M059J (cell line): ENCODE results near the gene RRAS2. TPM values are rescaled to one million over a fixed set of nuclear protein-coding genes. Genes with fewer than 3 reads are reported as not detected.
"Not testable (repeated sequence)": the region's sequence is repeated elsewhere in the genome, so short reads cannot be mapped to it uniquely, and the experiment has no call there.

Experiments
- DNase-seq: peaks from one replicate; pipeline ENCODE4 v3.0.0-alpha.2; 2012; ENCODE audit warnings: low read depth
- total RNA-seq: library from RNA; depleted of rRNA; stranded (reverse); fragments of >200 nt; shearing (Covaris generic); gene quantifications from 2 replicates; pipeline ENCODE4 v1.2.3, GENCODE V29; 2014

The RRAS2 gene
- total RNA-seq, 1 experiment from 2014 or later, result 143 TPM

DNA sequence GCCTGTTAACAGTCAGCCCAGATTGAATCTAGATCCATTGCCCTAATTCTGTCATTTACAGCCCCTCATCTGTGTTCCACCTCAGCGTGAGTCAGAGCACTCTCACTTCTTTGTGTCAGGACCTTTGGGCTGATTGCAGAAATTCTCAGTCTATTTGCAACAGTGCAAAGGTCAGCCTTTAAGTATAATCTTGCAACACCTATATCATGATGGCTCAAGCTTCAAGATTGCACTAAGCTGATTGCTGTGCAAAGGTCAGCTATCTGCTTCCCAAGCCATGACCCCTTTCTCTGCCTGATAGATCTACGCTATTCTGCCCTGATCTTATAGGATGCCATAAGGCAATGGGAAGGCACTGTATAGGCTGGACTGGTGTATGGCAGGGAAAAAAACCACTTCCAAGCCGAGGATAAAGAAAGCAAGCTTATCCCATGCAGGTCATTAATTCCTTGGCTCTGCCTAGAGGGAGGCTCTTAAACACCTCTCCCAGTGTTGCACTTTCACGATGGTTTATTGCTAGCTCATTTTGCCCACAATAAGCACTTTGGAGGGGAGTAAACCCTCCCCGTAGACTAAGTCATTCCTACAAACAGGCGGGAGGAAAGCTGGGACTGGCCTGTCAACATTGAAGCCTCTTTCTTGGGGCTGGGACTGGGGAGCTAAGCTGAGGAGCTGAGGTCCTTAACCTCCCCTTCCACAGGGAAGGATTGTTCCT, 100.6 kb downstream of the RRAS2 start:
- DNase-seq, result peak; percentile 67

DNA sequence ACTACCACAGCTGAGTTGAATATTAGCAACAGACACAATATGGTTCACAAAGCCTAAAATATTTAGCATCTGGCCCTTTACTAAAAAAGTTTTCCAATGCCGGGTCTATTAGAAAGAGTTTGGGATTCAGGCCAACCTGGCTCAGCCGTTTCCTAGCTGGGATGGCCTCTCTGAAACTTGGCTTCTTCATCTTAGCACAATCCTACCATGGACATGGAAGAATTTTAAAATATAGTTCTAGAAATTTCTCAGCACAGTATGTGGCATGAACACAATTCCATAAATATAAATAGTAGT, 103.8 kb downstream of the RRAS2 start:
- no peak for DNase-seq

DNA sequence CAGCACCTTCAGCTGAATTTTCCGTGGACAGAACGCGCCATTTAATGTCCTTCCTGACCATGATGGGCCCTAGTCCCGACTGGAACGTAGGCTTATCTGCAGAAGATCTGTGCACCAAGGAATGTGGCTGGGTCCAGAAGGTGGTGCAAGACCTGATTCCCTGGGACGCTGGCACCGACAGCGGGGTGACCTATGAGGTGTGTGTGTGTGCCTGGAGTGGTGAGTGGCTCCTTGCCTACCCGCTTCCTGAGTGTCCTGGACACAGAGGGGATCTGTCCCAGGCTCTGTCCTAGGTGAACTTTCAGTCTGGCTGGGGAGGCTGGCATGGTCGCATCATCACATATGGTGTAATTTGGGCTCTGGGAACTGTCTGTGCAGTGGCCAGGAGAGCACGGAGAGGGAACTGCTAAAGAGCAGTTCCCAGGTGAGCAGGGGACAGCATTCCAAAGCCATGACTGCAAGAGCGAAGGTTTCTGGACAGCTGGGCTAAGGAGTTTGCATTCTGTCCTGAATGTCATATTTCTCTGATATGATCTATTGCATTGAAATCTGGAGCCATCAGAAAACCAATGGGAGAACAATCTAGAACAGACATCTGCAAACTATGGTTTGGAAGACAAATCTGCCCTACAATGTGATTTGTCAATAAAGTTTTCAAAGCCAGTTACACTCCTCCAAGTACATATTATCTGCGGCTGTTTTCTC, 104.3 kb downstream of the RRAS2 start:
- DNase-seq, result no peak

DNA sequence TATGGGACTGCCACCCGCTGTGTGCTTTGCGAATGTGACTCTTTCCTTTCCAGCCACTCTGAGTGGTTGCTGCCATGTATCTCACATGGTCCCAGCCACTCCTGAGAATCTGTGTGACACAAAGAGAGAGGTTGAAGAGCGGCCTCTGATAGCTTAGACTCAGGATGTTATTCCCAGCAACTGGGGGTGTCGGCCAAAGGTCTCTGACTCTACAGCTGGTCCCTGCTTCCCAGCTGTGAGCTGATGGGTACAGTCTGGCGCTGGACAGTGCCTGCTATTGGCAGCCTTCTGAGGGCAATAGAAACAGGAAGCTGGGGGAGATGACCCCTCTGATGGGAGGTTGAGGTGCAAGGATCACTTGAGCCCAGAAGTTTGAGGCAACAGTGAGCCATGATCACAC, 105.1 kb downstream of the RRAS2 start:
- no peak for DNase-seq

DNA sequence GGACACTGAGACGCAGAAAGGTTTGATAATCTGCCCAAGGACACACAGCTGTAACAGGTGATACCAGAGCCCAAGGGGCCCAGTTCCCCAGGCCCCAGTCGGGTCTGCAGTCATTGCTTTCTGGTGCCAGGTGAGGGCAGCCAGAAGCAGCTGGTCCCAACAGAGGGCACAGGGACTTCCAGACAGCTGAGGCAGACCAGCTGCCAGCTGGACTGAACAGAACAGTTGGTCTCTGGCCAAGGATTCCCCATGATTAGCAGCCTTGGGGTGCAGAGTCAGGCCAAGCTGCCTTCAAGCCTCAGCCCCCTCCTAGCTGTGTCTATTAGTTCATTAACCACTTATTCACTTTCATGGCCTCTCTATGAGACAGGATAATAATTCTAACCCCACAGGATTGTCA, 105.6 kb downstream of the RRAS2 start:
- DNase-seq, result no peak

DNA sequence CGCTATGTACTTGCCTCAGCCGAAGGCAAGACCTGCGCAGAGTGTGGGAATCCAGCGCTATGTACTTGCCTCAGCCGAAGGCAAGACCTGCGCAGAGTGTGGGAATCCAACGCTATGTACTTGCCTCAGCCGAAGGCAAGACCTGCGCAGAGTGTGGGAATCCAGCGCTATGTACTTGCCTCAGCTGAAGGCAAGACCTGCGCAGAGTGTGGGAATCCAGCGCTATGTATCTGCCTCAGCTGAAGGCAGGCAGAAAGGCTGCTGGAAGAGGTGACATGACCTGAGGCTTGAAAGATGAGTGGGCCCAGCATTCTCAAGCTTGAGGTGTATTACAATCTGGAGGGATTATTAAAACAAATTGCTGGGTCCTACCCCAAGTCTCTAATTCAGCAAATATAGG, 106.5 kb downstream of the RRAS2 start:
- not testable (repeated sequence) for DNase-seq

DNA sequence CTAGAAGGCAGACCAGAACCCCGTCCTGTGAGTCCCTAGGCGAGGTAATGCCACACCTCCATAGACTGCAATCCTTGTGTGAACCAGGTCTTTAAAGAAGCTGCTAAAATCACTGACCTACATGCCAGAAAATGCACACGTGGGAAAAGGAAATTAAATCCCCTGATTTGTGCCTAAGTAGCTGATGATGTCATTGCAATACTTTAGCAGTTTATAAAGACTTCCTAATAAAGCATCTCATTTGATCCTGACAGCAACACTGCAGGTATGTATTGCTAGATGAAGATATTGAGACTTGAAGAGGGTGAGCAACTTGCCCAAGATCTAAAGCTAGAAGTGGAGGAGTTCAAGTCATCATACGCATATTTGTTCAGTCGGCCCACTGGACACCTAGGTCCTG, 107.2 kb downstream of the RRAS2 start:
- no peak for DNase-seq

DNA sequence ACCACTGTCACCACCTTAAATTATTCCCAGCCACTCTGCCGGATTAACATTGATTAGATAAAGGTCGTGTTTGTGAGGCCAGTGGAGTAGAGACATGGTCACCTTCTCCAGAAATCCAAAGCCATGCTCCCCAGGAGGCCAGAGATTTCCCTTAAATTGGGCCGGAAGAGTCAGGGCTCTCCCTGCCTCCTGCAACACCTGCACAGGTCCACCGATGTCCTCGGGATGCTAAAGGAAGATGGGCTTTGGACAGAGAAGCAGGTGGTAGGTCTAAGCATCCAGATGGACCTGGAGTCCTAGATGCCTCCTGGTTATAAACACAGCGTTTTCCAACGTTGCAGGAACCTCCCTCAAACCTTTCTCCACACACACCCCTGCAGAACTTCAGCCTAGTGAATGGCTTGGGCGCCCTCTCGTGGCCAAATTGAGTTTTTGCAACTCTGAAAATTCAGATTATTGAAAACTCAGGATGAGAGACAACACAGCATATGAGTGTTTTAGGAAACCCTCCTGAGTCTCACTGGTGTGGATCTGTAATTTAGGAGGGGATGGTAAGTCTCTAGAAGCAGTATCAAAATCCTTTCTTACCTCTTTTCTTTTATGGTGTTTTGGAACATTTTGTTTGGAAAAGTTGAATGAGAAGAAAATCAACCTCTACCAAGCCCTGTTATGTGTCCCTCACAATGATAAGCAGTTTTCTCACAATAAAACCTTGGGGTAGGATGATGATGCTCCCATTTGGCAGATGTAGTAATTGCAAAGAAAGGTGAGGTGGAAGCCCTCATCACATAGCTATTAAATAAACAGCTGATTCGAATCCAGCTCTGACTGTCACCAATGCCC, 109.6 kb downstream of the RRAS2 start:
- peak; percentile 56 for DNase-seq

DNA sequence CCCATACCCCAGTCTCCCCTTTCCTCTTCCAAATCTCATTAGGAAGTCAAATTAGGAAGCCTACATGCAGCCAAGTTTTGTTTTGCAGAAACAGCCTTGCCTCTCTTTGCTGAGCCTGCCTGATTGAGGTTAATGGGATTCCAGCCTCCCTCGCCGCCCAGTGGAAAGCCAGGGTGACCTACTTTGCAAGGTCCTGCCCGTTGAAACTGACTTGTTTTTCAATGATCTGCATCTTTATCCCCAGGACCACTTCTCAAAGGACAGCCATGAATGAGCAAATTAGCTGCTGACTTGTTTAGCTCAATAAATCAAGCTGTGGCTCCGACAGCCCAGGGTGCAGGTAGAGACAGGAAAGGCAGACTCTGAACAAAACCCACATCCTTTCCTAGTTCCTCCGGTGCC, 110.4 kb downstream of the RRAS2 start:
- DNase-seq, result no peak

DNA sequence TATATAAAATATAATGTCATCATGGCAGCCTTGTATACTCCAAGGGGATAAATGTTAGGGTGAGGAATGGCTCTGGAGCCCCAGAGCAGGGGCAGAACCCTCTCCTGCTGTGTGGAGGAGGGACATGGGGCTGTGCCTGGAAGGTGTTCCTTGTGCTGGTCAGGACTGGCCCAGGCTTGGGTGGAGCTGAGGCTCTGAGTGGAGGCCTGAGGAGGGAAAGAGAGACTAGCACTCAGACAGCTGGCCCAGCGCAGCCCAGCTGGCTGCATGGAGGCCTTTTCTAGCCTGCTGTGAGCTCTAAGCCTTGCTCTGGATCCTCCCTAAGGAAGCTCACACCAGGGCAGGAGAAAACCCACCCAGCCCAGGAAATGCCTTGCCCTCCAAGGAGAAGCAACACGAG, 113.5 kb downstream of the RRAS2 start:
- DNase-seq, result no peak

DNA sequence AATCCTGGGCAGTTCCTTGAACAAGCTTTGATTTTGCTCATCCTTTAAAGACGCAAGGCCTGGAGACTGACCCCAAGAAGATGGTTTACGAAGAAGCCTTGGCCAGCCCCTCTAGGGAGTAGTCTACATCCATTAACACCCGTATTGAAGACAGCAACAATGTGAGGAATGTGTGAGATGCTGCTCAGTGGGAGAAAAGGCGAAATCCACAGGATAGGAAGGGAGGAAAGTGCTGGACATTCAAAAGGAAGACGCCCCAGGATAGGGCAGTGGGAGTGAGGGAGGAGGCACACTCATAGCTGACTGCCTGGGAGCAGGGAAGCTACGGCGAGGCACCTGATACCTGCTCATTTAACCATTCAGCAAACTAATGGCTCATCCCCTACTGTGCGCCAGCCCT, 114.1 kb downstream of the RRAS2 start:
- no peak for DNase-seq

DNA sequence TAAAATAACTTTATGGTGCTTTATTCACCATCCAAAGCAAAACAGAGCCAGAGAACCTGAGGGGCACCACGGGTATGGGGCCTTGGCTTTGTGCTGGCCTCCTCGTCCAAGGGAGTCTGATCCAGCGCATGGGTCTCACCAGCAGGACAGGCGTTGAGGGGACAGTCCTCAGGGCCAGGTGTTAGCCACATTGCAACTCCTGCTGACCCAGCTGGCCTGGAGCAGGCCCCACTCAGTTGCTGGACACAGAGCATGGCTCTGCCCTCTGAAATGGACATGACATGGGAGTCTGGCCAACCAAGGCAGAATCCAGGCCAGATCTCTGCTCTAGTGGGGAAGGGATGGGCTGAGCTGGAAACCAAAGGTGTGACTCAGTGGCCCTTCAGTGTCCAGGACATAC, 116.2 kb downstream of the RRAS2 start:
- DNase-seq, result no peak

DNA sequence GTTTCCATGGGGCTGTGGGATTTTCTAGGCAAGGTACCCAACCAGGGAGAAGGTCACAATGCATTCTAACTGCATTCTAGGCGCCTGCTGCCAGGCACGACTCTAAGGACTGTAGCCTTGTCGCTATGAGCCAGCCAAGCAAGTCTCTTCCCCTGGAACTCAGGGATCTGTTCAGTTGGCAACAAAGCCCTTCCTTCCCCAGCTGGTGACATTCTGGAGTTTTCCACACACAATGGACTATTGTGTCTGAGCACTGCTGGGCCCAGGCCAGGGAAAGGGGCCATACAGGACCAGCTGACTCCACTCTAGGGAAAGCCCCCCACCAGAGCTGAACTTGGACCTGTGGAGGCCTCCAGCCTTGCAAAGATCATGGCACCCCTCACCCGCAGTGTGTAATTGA, 116.8 kb downstream of the RRAS2 start:
- DNase-seq, result no peak

DNA sequence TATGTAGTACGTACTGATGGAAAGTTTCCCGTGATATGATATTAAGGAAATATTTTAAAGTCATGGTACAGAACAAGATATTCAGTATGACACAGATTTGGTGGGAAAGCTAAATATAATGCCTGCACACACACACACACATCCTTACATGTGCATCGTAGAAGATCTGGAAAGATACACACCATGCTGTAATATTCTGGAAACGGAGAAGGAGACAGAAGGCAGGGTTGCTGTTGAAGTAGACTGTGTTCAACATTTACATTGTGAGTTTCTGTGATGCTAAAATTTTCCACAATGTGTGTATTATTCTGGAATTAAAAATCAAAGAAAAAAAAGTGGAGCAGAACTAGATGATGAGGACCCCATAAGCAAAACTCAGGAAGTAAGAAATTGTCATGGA, 118.0 kb downstream of the RRAS2 start:
- DNase-seq, result no peak

DNA sequence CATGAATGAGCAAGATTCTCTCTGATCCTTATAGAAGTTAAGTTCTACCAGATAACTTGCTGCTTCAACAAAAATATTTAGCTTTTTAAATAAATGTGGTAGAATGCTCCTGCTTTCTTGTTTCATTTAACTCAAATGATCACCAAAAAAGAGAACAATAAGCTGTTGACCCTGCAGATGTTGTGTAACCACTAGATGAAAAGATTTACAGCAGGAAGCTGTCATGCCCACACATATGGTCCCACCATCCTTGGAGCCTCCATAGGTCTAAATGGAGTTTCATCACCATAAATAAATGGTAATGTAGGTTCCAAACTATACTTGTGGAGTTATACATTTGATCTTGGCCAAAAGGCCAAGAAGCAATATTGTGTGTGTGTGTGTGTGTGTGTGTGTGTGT, 118.8 kb downstream of the RRAS2 start:
- DNase-seq, result no peak

DNA sequence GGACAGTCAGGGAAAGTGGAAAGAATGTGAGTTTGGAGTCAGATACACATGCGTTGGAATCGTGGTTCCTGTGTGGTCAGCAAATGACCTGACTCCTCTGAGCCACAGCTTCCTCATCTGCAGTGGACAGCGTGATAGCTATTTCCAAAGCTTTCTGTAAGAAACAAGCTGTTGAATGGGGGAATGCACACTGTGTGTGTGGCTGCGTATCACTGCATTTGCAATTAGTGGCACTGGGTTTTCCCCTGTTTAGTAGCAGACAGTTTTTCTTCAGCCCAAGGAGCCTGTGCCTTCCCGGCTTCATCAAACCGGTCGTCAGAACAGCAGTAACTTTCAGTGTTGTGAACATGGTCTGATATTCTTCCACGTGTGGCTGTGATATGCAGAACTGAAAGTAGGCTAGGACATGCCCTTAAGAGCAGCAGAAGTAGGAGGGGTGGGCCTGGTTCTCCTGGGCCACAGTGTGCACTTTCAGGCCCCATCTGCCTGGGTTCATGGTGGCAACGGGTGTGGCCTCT, 121.5 kb downstream of the RRAS2 start:
- no peak for DNase-seq

DNA sequence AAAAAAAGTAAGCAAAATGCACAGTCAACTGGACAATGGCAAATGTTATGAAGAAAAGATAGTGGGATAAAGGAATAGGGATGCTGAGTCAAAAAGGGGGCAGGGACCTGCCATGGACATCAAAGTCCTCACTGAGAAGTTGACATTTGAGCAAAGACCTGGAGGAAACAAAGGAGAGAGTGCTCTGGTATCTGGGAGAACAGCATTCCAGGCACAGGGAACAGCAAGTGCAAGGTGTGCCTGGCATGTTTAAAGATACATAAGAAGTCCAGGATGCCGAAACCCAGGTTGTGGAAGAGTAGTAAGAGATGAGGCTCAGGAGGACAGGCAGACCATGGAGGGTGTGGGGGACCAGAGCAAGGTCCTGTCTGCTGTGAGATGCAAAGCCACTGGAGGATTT, 123.3 kb downstream of the RRAS2 start:
- no peak for DNase-seq

DNA sequence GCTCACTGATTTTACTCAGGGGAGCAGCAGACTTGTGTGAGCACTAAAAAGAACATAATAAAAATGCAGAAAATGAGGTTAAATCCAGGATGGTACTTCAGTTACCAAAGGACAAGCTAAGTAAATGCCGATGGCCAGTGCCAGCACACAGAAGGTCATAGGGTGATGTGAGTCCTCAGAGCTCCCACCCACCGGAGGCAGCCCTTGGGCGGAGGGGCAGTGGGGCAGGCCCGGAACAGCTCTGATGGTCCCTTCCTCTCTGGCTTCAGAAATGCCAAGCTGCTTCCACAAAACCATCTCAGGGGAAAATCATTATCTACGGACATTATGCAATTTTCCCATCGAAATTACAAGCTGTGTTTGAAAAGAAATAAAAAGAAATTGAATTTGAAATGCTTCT, 124.5 kb downstream of the RRAS2 start:
- DNase-seq, result no peak

DNA sequence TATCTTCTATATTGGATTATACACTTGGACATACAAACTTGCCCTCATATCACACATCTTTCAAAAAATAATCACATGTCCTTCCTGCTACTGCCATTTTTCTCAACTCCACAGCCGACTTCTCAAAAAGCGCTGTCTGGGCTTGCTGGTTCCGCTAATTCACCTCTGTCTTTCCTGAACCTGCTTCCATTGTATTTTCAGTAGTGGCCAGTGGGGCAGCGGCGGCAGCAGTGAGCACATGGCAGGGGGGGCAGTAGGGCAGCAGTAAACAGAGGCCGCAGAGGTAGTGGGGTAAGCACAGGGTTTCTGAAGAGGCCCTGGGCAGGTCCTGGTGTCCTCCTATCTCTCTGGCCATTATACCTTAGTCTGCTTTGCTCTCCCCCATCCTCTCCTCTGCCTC, 126.3 kb downstream of the RRAS2 start:
- DNase-seq, result no peak

DNA sequence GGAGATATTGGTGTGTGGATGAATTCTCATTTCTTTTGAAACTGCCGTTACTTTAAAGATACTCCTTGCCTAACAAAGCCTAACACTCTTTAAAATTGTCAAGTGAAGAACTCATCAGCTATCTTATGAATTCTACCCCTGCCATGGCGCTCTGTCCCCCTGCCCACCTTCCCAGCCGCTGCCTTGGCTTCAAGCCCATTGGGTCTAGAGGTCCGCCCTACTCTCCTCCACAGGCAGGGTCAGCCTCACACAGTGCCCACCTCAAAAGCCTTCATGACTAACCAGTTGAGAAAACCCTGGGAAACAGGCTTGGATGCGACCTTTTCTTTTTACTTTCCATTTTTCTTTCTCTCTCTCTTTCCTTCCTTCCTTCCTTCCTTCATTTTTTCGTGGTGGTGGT, 128.6 kb downstream of the RRAS2 start:
- no peak for DNase-seq

DNA sequence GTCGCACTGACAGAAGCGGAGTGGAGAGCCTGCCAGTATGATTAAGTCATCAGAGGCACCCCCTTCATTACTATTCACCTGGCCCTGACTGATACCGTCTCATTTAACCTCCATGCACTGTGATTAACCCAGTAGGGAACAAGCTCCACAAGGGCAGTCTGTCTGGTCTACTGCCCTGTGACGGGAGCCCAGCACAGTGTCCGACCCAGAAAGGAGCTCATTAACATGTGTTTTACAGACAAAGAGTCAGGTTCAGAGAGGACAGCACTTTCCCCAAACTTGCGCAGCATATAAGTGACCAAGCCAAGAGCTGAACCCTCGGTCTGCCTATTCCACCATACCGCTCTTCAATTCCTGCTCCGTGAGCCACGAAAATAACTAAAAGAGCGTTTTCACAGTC, 129.5 kb downstream of the RRAS2 start:
- no peak for DNase-seq

DNA sequence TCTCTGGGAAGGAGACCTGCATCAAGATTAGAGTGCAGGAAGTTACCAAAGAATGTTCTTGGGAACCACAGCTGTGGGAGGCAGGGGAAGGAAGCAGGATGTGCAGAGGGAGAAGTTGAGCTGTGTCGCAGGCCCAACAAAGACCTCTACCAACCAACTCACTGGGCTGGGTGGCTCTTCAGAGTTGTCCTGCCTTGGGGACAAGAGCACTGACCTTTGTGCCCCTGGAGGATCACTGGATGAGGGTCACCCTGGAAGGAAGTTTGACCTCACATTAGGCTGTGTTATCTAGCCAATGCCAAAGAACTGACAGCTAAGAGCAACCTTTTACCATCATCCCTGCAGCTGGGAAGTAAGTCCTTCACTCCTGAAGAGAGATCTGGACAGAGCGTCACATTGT, 130.6 kb downstream of the RRAS2 start:
- DNase-seq, result no peak
